HG03520 (cell line): Measurements from ENCODE around the gene KIF13A.
"Not testable (repeated sequence)": the region's sequence is repeated elsewhere in the genome, so short reads cannot be mapped to it uniquely, and the experiment has no call there.

Experiments
- ATAC-seq: cut with Tn5 transposase; IDR thresholded peaks from one replicate; pipeline ENCODE4 v1.9.1; 2021; ENCODE audit warnings: mild to moderate bottlenecking, moderate library complexity; ENCODE audit not compliant: unreplicated experiment

The KIF13A gene

DNA sequence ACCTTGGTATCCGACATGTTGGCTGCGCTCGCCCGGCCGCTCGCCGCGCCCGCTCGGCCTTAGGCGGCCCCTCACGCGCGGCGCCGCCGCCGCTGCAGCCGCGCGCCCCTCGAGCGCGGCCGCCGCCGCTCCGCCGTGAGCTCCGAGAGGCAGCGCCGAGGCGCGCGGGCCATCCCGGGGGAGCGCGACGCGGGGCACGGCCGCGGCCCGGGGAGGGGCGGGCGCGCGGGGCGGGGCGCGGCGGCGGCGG, at the start of gene KIF13A:
Gene KIF13A, minus strand, starts transcription at position 189 of the 250 bp plus-strand sequence. Its CDS starts 172 bp downstream, at position 17.
- ATAC-seq, result no peak

GRCh38 chr6:18036781-18037180, 49.3 kb upstream of the KIF13A start:
- no peak for ATAC-seq

GRCh38 chr6:18035330-18035854, 48.0 kb upstream of the KIF13A start:
- ATAC-seq, result no peak

- no peak for ATAC-seq
Observed at GRCh38 chr6:18034798-18035202, 47.4 kb upstream of the KIF13A start.

GRCh38 chr6:18031680-18032256, 44.3 kb upstream of the KIF13A start:
- no peak for ATAC-seq

DNA sequence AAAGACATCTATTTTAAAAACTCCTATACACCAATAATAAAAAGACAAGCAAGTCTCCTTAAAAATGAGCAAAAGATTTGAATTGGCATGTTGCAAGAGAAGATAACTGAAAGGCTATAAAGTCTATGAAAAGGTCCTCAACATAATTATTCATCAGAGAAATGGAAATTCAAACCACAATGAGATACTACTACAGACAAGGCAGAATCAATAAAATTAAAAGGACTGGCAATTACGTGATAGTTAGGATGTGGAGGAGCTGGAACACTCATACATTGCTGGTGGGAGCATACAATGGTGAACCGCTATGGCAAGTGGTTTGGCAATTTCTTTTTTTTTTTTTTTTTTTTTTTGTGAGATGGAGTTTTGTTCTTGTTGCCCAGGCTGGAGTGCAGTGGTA, 43.8 kb upstream of the KIF13A start:
- ATAC-seq, result no peak

DNA sequence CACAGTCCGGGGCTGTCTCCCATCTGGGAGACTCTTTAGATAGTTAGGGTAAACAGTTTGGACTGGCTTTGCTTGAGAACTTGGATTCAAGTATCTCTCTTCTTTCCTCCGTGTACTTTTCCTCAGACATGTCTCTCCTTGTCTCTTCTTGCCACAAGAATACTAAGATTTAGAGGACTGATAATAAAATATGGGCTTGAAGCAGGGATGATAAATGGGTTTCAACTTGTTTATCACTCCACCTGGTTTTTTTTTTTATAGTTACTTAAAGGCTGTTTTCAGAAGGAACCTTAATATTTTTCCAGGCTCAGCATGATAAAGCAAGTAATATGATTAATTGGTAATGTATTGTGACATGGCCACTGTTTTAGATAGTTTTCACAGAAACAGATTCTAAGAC, 40.9 kb upstream of the KIF13A start:
- no peak for ATAC-seq

- ATAC-seq, result no peak
Observed at GRCh38 chr6:18025596-18025995, 38.2 kb upstream of the KIF13A start.

DNA sequence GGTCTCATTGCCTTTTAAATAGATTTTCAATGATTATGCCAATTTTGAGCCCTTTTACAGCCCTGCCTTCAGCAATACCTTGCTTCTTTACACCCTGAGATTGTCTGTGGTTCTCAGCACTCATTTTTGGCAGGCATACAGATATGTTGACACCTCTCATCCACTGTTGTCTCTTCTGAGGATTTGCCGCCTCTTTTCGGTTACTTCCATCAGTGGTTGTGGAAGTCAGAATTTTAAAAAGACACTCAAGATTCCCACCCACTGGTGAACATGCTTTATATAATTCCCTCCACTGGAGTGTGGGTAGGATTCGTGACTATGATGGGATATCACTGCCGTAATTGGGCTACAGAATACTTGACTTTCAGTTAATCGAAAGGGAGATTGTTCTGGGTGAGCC, 37.4 kb upstream of the KIF13A start:
- ATAC-seq, result no peak

- ATAC-seq, result no peak
Observed at GRCh38 chr6:18023891-18024290, 36.5 kb upstream of the KIF13A start.

DNA sequence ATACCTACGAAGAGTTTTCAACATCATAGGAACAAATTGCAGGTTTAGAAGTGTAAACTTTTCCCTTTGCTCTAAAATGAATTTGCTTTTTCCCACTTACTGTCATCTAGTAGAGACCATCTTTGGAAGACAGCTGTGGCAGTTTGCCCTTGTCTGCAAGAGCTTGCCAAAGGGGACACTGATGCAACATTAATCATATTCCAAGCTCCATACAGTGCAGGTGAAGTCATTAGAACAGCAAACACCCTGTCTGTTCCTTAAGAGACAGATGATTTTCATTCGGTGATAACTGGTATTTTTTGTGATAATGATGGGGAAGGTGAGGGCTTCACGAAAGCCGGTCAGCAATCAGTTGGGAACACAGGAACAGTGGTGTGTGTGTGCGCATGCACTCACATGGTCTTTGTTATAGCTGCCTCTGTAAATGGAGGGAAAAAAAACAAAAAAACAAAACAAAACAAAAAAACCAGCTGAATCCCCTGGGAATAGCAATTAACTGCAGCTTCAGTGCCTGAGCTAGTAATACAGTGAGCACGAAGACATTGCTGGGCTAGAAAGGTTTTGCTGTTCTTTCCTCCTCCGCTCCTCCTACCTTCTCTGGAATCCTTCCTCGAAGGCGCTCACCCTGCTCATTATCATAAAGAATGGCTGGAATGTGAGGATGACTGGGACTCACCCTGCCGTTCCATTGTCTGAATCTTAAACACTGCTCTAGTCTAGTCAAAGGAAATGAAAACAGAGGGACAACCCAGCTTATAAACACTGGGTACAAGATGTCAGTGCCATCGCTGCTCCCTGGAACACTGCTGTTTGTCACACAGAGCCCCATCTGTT, 35.2 kb upstream of the KIF13A start:
- ATAC-seq, result no peak

GRCh38 chr6:18021166-18021850, 33.9 kb upstream of the KIF13A start:
- ATAC-seq, result no peak

- not testable (repeated sequence) for ATAC-seq
Observed at GRCh38 chr6:18020545-18020944, 33.1 kb upstream of the KIF13A start.

DNA sequence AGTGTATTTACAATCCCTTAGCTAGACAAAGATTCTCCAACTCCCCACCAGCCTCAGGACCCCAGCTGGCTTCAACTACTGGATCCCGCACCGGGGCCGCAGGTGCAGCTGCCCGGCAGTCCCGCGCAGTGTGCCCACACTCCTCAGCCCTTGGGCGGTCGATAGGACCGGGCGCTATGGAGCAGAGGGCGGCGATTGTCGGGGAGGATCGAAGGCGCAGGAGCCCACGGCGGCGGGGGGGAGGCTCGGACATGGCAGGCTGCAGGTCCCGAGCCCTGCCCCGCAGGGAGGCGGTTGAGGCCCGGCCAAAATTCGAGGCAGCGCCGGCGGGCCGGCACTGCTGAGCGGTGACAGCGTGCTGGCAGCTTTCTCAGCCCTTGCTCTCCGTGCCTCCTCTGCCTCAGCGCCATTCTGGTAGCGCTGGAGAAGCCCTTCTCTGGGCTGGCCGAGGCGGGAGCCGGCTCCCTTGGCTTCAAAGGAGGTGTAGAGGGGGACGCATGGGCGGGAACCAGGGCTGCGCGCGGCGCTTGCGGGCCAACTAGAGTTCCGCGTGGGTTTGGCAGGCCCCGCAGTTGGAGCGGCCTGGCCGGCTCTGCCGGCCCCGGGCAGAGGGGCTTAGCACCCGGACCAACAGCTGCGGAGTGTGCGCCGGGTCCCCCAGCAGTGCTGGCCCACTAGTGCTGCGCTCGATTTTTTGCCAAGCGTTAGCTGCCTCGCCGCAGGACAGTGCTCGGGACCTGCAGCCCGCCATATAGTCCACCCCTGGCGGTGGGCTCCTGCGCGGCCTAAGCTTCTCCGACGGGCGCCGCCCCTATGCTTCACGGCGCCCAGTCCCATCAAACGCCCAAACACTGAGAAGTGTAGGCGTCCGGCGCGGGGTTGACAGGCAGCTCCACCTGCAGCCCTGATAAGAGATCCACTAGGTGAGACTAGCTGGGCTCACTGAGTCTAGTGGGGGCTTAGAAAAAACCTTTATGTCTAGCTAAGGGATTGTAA, 32.4 kb upstream of the KIF13A start:
- no peak for ATAC-seq

DNA sequence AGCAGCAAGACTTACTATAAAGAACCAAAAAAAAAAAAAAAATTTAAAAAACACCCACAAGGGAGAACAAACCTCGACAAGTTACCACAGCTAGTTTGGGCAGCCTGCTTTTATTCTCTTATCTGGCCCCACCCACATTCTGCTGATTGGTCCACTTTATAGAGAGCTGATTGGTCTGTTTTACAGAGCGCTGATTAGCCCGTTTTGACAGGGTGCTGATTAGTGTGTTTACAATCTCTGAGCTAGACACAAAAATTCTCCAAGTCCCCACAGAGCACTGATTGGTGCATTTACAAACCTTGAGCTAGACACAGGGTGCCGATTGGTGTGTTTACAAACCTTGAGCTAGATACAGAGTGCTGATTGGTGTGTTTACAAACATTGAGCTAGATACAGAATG, 31.7 kb upstream of the KIF13A start:
- not testable (repeated sequence) for ATAC-seq

DNA sequence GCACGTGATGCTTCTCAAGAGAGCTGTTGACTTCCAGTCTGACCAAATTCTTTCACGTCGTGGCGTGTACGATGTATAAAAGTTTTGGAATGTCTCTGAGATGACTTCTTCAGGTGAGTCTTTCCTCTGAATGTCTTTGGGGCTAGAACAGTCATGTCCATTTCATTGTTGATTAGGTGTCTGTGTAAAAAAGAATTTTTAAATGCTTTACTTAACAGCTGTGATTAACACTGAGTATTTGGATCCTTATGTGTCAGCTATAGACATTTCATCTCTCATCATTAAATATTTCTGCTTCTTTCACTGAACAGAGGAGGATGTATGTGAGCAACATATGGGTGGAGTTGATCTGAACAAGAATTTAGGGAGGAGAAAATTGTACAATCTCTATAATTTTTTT, 29.3 kb upstream of the KIF13A start:
- ATAC-seq, result no peak

- no peak for ATAC-seq
Observed at GRCh38 chr6:18016133-18016532, 28.7 kb upstream of the KIF13A start.

- no peak for ATAC-seq
Observed at GRCh38 chr6:18011287-18011686, 23.9 kb upstream of the KIF13A start.

GRCh38 chr6:18010540-18010939, 23.1 kb upstream of the KIF13A start:
- not testable (repeated sequence) for ATAC-seq

DNA sequence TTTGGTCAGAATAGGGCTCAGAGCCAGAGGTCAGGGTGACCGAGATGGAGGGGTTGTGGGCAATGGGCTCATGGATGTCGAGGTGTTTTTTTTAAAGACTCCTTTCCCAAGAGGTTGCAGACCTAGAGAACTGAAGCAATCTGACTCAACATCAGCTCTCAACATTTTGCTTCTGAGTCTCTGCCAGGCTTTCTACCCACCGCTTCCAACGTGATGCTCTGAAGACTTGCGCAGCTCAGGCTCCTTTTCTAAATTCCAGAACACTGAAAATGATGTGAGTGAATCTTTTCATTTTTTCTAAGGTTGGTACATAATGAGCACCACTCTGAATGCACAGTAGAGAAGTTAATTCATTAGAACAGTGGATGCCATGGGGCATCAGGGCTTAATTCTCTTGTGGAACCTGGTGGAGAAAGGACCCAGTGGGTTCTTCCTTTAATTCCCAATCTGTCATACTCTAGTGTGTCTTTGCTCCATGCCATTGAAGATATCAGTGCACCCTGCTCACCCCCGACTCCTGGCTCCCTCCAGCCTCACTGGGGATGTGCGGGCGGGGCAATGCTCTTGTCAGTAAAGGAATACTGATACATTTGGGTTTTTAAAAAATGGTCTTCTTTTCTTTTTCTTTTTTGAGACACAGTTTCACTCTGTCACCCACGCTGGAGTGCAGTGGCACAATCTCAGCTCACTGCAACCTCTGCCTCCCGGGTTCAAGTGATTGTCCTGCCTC, 17.0 kb upstream of the KIF13A start:
- ATAC-seq, result no peak
